DMS 273 (cell line): ENCODE measurements around the gene SREK1.
A peak's percentile ranks its signal among the peaks of the same experiment; 100 is the strongest.
"Not testable (repeated sequence)": the region's sequence is repeated elsewhere in the genome, so short reads cannot be mapped to it uniquely, and the experiment has no call there.

Experiments used
- DNase-seq: peaks from one replicate; lab custom pipeline; 2025; ENCODE audit not compliant: unreplicated experiment; lab: John Stamatoyannopoulos, UW

Gene SREK1

GRCh38 chr5:66213533-66213932, 69.4 kb downstream of the SREK1 start:
- DNase-seq, result no peak

- no peak for DNase-seq
These were observed 78.4 kb downstream of the SREK1 start for GRCh38 chr5:66222455-66222854.

- DNase-seq, result not testable (repeated sequence)
These were observed 78.8 kb downstream of the SREK1 start for GRCh38 chr5:66222896-66223295.

DNA sequence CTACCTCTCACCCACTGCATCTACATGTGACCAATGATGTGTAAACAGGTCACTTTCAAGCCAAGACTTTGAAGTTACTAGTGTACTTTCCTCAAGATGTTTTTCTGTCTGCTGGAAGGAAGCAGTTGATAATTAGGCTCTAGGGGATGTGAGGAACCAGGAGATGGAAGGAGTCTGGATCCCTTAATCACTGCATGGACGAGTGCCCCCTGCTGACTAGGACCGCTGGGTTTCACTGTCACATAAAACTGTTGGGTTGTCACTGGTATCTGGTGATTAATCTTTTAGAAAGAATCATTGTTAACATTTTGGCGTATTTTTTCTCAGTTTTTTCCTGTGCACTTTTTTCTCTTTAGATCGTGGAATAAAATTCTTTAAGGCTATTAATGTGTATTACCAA, 79.5 kb downstream of the SREK1 start:
- DNase-seq, result peak; percentile 22

- DNase-seq, result no peak
These were observed 80.2 kb downstream of the SREK1 start for GRCh38 chr5:66224274-66224673.

GRCh38 chr5:66224773-66225553, 80.9 kb downstream of the SREK1 start:
- DNase-seq, result no peak

DNA sequence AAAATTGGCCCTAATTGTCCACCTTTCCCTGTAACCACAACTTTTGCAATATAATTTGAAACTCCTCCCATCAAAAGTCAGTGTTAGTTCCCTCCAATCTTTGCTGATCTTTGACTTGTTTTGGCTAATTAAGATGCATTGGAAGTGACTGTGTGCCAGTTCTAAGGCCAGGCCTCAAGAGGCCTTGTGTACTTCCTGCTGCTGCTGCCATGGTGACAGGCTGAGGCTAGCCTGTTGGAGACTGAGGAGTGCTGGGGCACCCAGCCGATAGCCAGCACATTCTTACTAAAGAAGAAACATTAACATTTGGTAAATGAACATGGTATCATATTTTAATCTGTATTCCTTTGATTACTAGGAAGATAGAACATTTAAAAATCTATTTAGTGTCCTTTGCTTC, 86.5 kb downstream of the SREK1 start:
- DNase-seq, result peak; percentile 56

DNA sequence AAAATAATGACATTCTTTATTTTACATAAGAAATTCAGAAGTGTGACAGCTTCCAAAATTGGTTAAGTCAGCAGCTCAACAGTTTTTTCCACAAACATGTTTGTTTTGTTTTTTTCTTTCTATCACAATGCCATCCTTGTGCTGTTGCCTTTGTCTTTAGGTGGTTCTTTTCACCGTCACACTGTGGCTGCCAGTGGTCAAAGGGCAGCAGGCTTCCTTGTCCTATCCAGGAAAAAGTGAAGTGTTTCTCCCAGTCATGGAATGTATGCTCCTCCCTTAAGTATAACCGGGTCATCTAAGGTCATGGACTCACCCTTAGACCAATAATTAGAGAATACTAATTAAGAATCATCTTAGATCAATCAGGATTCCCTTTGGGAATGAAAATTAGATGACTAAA, 87.4 kb downstream of the SREK1 start:
- DNase-seq, result no peak

GRCh38 chr5:66232275-66232674, 88.2 kb downstream of the SREK1 start:
- DNase-seq, result no peak

DNA sequence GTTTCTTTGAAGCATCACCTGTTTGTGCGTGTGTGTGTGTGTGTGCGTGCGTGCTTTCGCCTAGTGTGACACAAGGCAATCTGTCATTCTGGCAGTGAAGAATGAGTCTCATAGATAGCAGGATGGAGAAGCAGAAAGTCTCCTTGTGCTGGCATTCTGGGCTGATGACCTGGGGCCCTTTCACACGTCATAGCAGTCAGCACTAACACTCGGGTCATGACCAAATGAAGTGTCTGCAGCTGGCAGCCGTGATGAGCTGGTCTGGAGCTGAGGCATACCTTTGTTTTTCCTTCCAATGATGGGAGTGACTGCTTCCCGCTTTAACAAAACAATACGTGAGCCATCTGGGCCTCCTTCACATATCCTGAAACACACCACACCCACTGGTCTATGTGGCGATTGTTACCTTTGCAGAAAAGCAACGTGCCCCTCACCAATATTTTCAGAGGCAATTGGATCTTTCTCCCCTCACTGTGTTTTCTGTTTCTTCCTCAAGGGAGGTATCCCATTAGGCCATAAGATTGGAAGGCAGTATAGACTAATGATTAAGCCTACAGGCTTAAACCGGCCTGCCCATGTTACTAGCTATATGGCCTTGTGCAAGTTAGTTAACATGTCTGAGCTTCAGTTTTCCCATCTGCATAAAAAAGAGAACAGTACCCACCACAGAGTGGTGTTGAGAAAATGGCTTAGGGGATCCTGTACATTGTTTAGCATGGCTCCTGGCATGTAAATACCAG, 88.8 kb downstream of the SREK1 start:
- DNase-seq, result no peak
